Smooth muscle cell (in vitro differentiated cells): ENCODE measurements around the gene LCE1E. TPM values are rescaled to one million over a fixed set of nuclear protein-coding genes. Genes with fewer than 3 reads are reported as not detected.

ENCODE experiments used
- DNase-seq: peaks from one replicate; lab custom pipeline; 2025; ENCODE audit not compliant: unreplicated experiment; lab: John Stamatoyannopoulos, UW
- H2AFZ ChIP-seq: fragments of 200-600 bp; sonication (generic); 2 replicates; pipeline ENCODE4 v1.6.0; 2016; ENCODE audit warnings: antibody characterized with exemption, low read depth, mild to moderate bottlenecking
- H3F3A ChIP-seq: fragments of 200-600 bp; sonication (generic); 2 replicates; pipeline ENCODE4 v1.6.0; 2017; ENCODE audit warnings: antibody characterized with exemption, low read depth
- H3K27ac ChIP-seq: fragments of 200-600 bp; sonication (generic); 2 replicates; pipeline ENCODE4 v1.5.1; 2016; ENCODE audit warnings: low read depth, mild to moderate bottlenecking
- H3K27me3 ChIP-seq: fragments of 200-600 bp; sonication (generic); 2 replicates; pipeline ENCODE4 v1.6.1; 2016; ENCODE audit warnings: low read depth, mild to moderate bottlenecking
- H3K36me3 ChIP-seq: fragments of 200-600 bp; sonication (generic); 2 replicates; pipeline ENCODE4 v1.5.1; 2016; ENCODE audit warnings: low read depth
- H3K4me1 ChIP-seq: fragments of 200-600 bp; sonication (generic); 2 replicates; pipeline ENCODE4 v1.5.1; 2016; ENCODE audit warnings: low read depth
- H3K4me2 ChIP-seq: fragments of 200-600 bp; sonication (generic); 2 replicates; pipeline ENCODE4 v1.6.0; 2016; ENCODE audit warnings: mild to moderate bottlenecking
- H3K4me3 ChIP-seq: fragments of 200-600 bp; sonication (generic); 2 replicates; pipeline ENCODE4 v1.5.1; 2016; ENCODE audit warnings: mild to moderate bottlenecking
- H3K79me2 ChIP-seq: fragments of 200-600 bp; sonication (generic); 2 replicates; pipeline ENCODE4 v1.6.0; 2016; ENCODE audit warnings: low read depth, mild to moderate bottlenecking
- H3K9ac ChIP-seq: fragments of 200-600 bp; sonication (generic); 2 replicates; pipeline ENCODE4 v1.6.0; 2016; ENCODE audit warnings: low read depth
- H3K9me3 ChIP-seq: fragments of 200-600 bp; sonication (generic); replicated peaks from 2 replicates; pipeline ENCODE4 v1.5.1; 2016; ENCODE audit warnings: low read depth
- H4K20me1 ChIP-seq: fragments of 200-600 bp; sonication (generic); 2 replicates; pipeline ENCODE4 v1.6.0; 2016; ENCODE audit warnings: low read depth
- CTCF ChIP-seq: fragments of 200-600 bp; sonication (generic); IDR thresholded peaks from 2 replicates; pipeline ENCODE4 v1.5.1; 2017; ENCODE audit warnings: borderline replicate concordance, mild to moderate bottlenecking, antibody characterized with exemption; ENCODE audit not compliant: insufficient read depth, poor library complexity, severe bottlenecking
- WGBS: methylation state at CpG from one replicate; pipeline ENCODE4 v1.1.7; 2016; ENCODE audit warnings: low lambda C conversion rate; 5-methylcytosine and 5-hydroxymethylcytosine counted together
- polyA plus RNA-seq: library from polyadenylated mRNA; unstranded; fragments of >200 nt; fragmentation: Nextera tagmentation; extraction: Ambion mirVana; gene quantifications from 2 replicates; pipeline ENCODE4 v1.2.1, GENCODE V29; 2016
- total RNA-seq: library from RNA; depleted of rRNA; stranded (reverse); fragments of >200 nt; gene quantifications from 2 replicates; pipeline ENCODE4 v1.2.3, GENCODE V29; 2014

The LCE1E gene
- total and polyA plus RNA-seq, 2 experiments from 2014 or later, result not detected

- no peak for DNase-seq
- no peak for TF ChIP-seq CTCF
- H3K4me2 ChIP-seq, result no peak overlapping the region
- no peak overlapping the region for H3K9ac ChIP-seq
- no peak overlapping the region for H3K4me3 ChIP-seq
- H3K4me1 ChIP-seq, result no peaks in the 10 kb centered on the region
- H3F3A ChIP-seq, result no peaks in the 10 kb centered on the region
- no peaks in the 10 kb centered on the region for H3K79me2 ChIP-seq
- H3K27me3 ChIP-seq, result no peaks in the 10 kb centered on the region
- H3K36me3 ChIP-seq, result no peaks in the 10 kb centered on the region
- H2AFZ ChIP-seq, result no peak overlapping the region
- 70% methylated on average over 11 of the region's 11 CpGs for WGBS
- no peaks in the 10 kb centered on the region for H4K20me1 ChIP-seq
- H3K9me3 ChIP-seq, result peaks cover 7% of the 10 kb centered on the region
- no peak overlapping the region for H3K27ac ChIP-seq
Observed at GRCh38 chr1:152776361-152776760, 9.7 kb upstream of the LCE1E start.

- 55% methylated on average over 4 of the region's 4 CpGs for WGBS
- Histone ChIP-seq H3K4me3 (no peak overlapping the region), H3K9ac (no peak overlapping the region), H3K27me3 (no peaks in the 10 kb centered on the region), H3K4me1 (no peaks in the 10 kb centered on the region), H3F3A (no peaks in the 10 kb centered on the region), H4K20me1 (no peaks in the 10 kb centered on the region), H3K9me3 (peaks cover 7% of the 10 kb centered on the region), H2AFZ (no peak overlapping the region), H3K79me2 (no peaks in the 10 kb centered on the region), H3K27ac (no peak overlapping the region), H3K36me3 (no peaks in the 10 kb centered on the region), H3K4me2 (no peak overlapping the region)
- no peak for TF ChIP-seq CTCF
- DNase-seq, result no peak
Observed at GRCh38 chr1:152777510-152778137, 8.4 kb upstream of the LCE1E start.

- H3K36me3 ChIP-seq, result no peaks in the 10 kb centered on the region
- WGBS, result 51% methylated on average over 2 of the region's 2 CpGs
- H3K27me3 ChIP-seq, result no peaks in the 10 kb centered on the region
- H2AFZ ChIP-seq, result no peak overlapping the region
- no peak overlapping the region for H3K9ac ChIP-seq
- DNase-seq, result no peak
- no peaks in the 10 kb centered on the region for H4K20me1 ChIP-seq
- H3K79me2 ChIP-seq, result no peaks in the 10 kb centered on the region
- TF ChIP-seq CTCF, result no peak
- H3K4me3 ChIP-seq, result no peak overlapping the region
- peaks cover 3% of the 10 kb centered on the region for H3K9me3 ChIP-seq
- H3K27ac ChIP-seq, result no peak overlapping the region
- H3K4me1 ChIP-seq, result no peaks in the 10 kb centered on the region
- no peaks in the 10 kb centered on the region for H3F3A ChIP-seq
- no peak overlapping the region for H3K4me2 ChIP-seq
Observed at GRCh38 chr1:152783095-152783494, 3.0 kb upstream of the LCE1E start.

- no peak overlapping the region for H3K27ac ChIP-seq
- H3K36me3 ChIP-seq, result no peaks in the 10 kb centered on the region
- 57% methylated on average over 4 of the region's 4 CpGs for WGBS
- DNase-seq, result no peak
- no peaks in the 10 kb centered on the region for H3K27me3 ChIP-seq
- H3K4me3 ChIP-seq, result no peak overlapping the region
- H3F3A ChIP-seq, result no peaks in the 10 kb centered on the region
- no peak overlapping the region for H3K4me2 ChIP-seq
- H3K79me2 ChIP-seq, result no peaks in the 10 kb centered on the region
- H3K9ac ChIP-seq, result no peak overlapping the region
- H4K20me1 ChIP-seq, result no peaks in the 10 kb centered on the region
- H2AFZ ChIP-seq, result no peak overlapping the region
- no peak for TF ChIP-seq CTCF
- peaks cover 3% of the 10 kb centered on the region for H3K9me3 ChIP-seq
- no peaks in the 10 kb centered on the region for H3K4me1 ChIP-seq
Observed at GRCh38 chr1:152795686-152796085, 9.6 kb downstream of the LCE1E start.
